Endothelial cell of umbilical vein (primary cell): ENCODE results near the gene SRPK2. TPM values are rescaled to one million over a fixed set of nuclear protein-coding genes. Genes with fewer than 3 reads are reported as not detected.
"Not testable (repeated sequence)": the region's sequence is repeated elsewhere in the genome, so short reads cannot be mapped to it uniquely, and the experiment has no call there.

Experiments
- BruUV-seq: library from RNA; stranded (reverse); fragments of 400-500 nt; replicated peaks from 2 replicates; lab custom pipeline; 2021; lab: Mats Ljungman, UMichigan
- CTCF ChIA-PET: fragments of 300-600, 350-600 bp; sonication (Branson Sonifier 250); formaldehyde crosslinking; loops from one replicate; lab custom pipeline; 2021; ENCODE audit warnings: antibody characterized with exemption, inconsistent platforms; lab: Charles Lee
- POLR2A ChIA-PET: fragments of 300-600, 350-600 bp; sonication (Branson Sonifier 250); formaldehyde crosslinking; loops from one replicate; lab custom pipeline; 2021; ENCODE audit warnings: antibody characterized with exemption, inconsistent platforms; lab: Charles Lee
- DNase-seq: peaks from one replicate; pipeline ENCODE4 v3.0.0-alpha.2; 2011; ENCODE audit warnings: low read depth, low spot score
- FAIRE-seq: peaks from 2 replicates; lab custom pipeline; 2011; peaks lifted over from hg19 to GRCh38; lab: Jason Lieb, UNC
- H2AFZ ChIP-seq: 2 replicates; pipeline ENCODE4 v1.6.0; 2012; ENCODE audit warnings: low read depth, low read length, control low read depth, inconsistent platforms
- H3K27ac ChIP-seq: 2 replicates; pipeline ENCODE4 v1.5.1; 2011; ENCODE audit warnings: low read depth, mild to moderate bottlenecking, control low read depth, low read length, moderate library complexity; ENCODE audit not compliant: insufficient read depth
- H3K27me3 ChIP-seq, 2 experiments: 2 replicates each; pipeline versions ENCODE4 v1.6.0 to v1.6.1; 2011; ENCODE audit warnings: low read length in 2 of 2, mixed read lengths in 1 of 2; ENCODE audit not compliant: control insufficient read depth in 2 of 2, insufficient read depth in 2 of 2
- H3K36me3 ChIP-seq, 2 experiments: 2 replicates in 1 of 2; 3 replicates in 1 of 2; pipeline ENCODE4 v1.5.1; 2011; ENCODE audit warnings: low read length in 2 of 2, mild to moderate bottlenecking in 1 of 2, moderate library complexity in 1 of 2; ENCODE audit not compliant: control insufficient read depth in 2 of 2, insufficient read depth in 2 of 2; ENCODE audit errors: extremely low read depth in 1 of 2
- H3K4me1 ChIP-seq: 3 replicates; pipeline ENCODE4 v1.5.1; 2011; ENCODE audit warnings: mild to moderate bottlenecking, low read length; ENCODE audit not compliant: control insufficient read depth, insufficient read depth; ENCODE audit errors: extremely low read depth
- H3K4me2 ChIP-seq: 2 replicates; pipeline ENCODE4 v1.6.1; 2011; ENCODE audit warnings: low read length, control low read depth, mixed read lengths; ENCODE audit not compliant: insufficient read depth
- H3K4me3 ChIP-seq, 3 experiments: fragments of 200-600 bp in 1 of 3; sonication (generic), shearing (Covaris generic) in 1 of 3; replicated peaks in 1 of 3; 2 replicates each; pipeline ENCODE4 v1.5.1; 2011 to 2016; ENCODE audit warnings: control low read depth in 3 of 3, low read length in 3 of 3, mild to moderate bottlenecking in 2 of 3, inconsistent platforms in 1 of 3, low read depth in 1 of 3, moderate library complexity in 1 of 3; ENCODE audit not compliant: insufficient read depth in 1 of 3
- H3K79me2 ChIP-seq: 2 replicates; pipeline ENCODE4 v1.6.0; 2012; ENCODE audit warnings: low read length, inconsistent platforms; ENCODE audit not compliant: control insufficient read depth, insufficient read depth
- H3K9ac ChIP-seq: replicated peaks from 2 replicates; pipeline ENCODE3; 2011; ENCODE audit warnings: low read length, control low read depth; ENCODE audit not compliant: insufficient read depth; ENCODE audit errors: extremely low read depth
- H3K9me1 ChIP-seq: replicated peaks from 3 replicates; pipeline ENCODE4 v1.6.0; 2011; ENCODE audit warnings: mild to moderate bottlenecking, low read length; ENCODE audit not compliant: control insufficient read depth, insufficient read depth; ENCODE audit errors: extremely low read depth
- H3K9me3 ChIP-seq: replicated peaks from 2 replicates; pipeline ENCODE4 v1.5.1; 2012; ENCODE audit warnings: low read length, inconsistent platforms; ENCODE audit not compliant: control insufficient read depth, insufficient read depth
- H4K20me1 ChIP-seq: replicated peaks from 2 replicates; pipeline ENCODE3; 2011; ENCODE audit warnings: mild to moderate bottlenecking, low read length; ENCODE audit not compliant: control insufficient read depth, insufficient read depth; ENCODE audit errors: extremely low read depth
- CTCF ChIP-seq, 2 donors: IDR thresholded peaks; 1 replicate in 1 of 2; 2 replicates in 1 of 2; pipeline ENCODE4 v1.5.1; 2011; ENCODE audit warnings: low read length in 2 of 2, mild to moderate bottlenecking in 2 of 2, moderate library complexity in 2 of 2, control low read depth in 1 of 2, inconsistent platforms in 1 of 2, low read depth in 1 of 2; ENCODE audit not compliant: insufficient read depth in 1 of 2; ENCODE audit errors: extremely low read depth in 1 of 2
- EZH2 ChIP-seq: IDR thresholded peaks from 2 replicates; pipeline ENCODE4 v1.6.1; 2012; ENCODE audit warnings: borderline replicate concordance, low read depth, mild to moderate bottlenecking, moderate library complexity, low read length, inconsistent platforms; ENCODE audit not compliant: severe bottlenecking
- FOS ChIP-seq: IDR thresholded peaks from 2 replicates; pipeline ENCODE4 v1.6.1; 2011; ENCODE audit warnings: mild to moderate bottlenecking, low read length, moderate library complexity, borderline replicate concordance; ENCODE audit not compliant: insufficient read depth
- GATA2 ChIP-seq: IDR thresholded peaks from 2 replicates; pipeline ENCODE4 v1.7.0; 2011; ENCODE audit warnings: low read depth, mild to moderate bottlenecking, moderate library complexity, mixed read lengths, low read length; ENCODE audit not compliant: insufficient read length, insufficient read depth
- JUN ChIP-seq: IDR thresholded peaks from 2 replicates; pipeline ENCODE4 v1.6.1; 2011; ENCODE audit warnings: borderline replicate concordance, low read depth; ENCODE audit not compliant: insufficient read length, insufficient read depth
- MAX ChIP-seq: IDR thresholded peaks from 2 replicates; pipeline ENCODE4 v1.6.1; 2011; ENCODE audit not compliant: insufficient read depth, insufficient read length
- MYC ChIP-seq: IDR thresholded peaks from one replicate; pipeline ENCODE4 v1.6.1; 2011; ENCODE audit warnings: mild to moderate bottlenecking, low read depth, low read length
- POLR2A ChIP-seq: IDR thresholded peaks from 2 replicates; pipeline ENCODE4 v1.6.1; 2012; ENCODE audit warnings: low read depth, mild to moderate bottlenecking, control low read depth, low read length
- POLR2AphosphoS5 ChIP-seq: IDR thresholded peaks from 2 replicates; pipeline ENCODE4 v1.6.1; 2012; ENCODE audit warnings: low read depth, mild to moderate bottlenecking, control low read depth, low read length, moderate library complexity; ENCODE audit not compliant: insufficient read depth
- dilution Hi-C: fragments of 300-500 bp; cut with MboI; formaldehyde crosslinking; loops from one replicate; pipeline ENCODE4 v1.15.0; 2019; ENCODE audit warnings: low sequenced_read_pairs; ENCODE audit not compliant: extremely low pct_ligation_motif_present
- intact Hi-C: fragments of 100-400 bp; cut with micrococcal nuclease; formaldehyde crosslinking; loops from one replicate; pipeline ENCODE4 v1.10.0; 2022
- polyA plus RNA-seq, 4 experiments: library from polyadenylated mRNA; depleted of rRNA in 3 of 4; stranded (reverse) in 3 of 4; unstranded in 1 of 4; fragments of >200 nt; gene quantifications; 2 replicates each; pipeline versions ENCODE4 v1.2.1 to v1.2.3, GENCODE V29; 2011 to 2012; ENCODE audit warnings: missing spikeins in 1 of 4
- total RNA-seq: library from RNA; stranded (reverse); gene quantifications from 2 replicates; pipeline ENCODE4 v1.2.3, GENCODE V29; 2021

SRPK2 gene
- total and polyA plus RNA-seq, 2 donors (not counting 3 experiments of a cell fraction or from before 2014, with no cell fraction given) = 13.4 to 55.2 TPM

GRCh38 chr7:105294482-105294881 lies 94.2 kb downstream of the SRPK2 start:
- peaks cover 55% of the 10 kb centered on the region for H3K79me2 ChIP-seq
- H2AFZ ChIP-seq, intact Hi-C loops, BruUV-seq, FAIRE-seq, DNase-seq, H3K4me2 ChIP-seq, H3K4me3 ChIP-seq, H3K27ac ChIP-seq, POLR2A ChIA-PET, H4K20me1 ChIP-seq, H3K4me1 ChIP-seq, H3K9me3 ChIP-seq, H3K9me1 ChIP-seq, H3K27me3 ChIP-seq, dilution Hi-C loops, H3K9ac ChIP-seq, H3K36me3 ChIP-seq: not testable (repeated sequence)
- CTCF ChIA-PET = interaction anchor here (0.6 kb wide), 1 partner anchor 13 kb away, joined by 3 read pairs; no protein-coding TSS in a partner anchor

- TF ChIP-seq CTCF (IDR thresholded peaks at IDR 0.05; ENCODE audit: extremely low read depth in 1 of 2, insufficient read depth in 1 of 2, low read depth in 1 of 2, low read length in 2 of 2) (no peak), JUN (no peak), POLR2A (no peak), MAX (no peak), GATA2 (no peak), FOS (no peak), EZH2 (no peak), POLR2AphosphoS5 (no peak), MYC (no peak)
- Histone ChIP-seq H2AFZ (no peak overlapping the region), H3K27ac (no peak overlapping the region), H3K9me1 (no peaks in the 10 kb centered on the region), H3K4me1 (no peaks in the 10 kb centered on the region), H3K4me2 (no peak overlapping the region), H3K9me3 (no peaks in the 10 kb centered on the region), H3K36me3 (no peaks in the 10 kb centered on the region), H4K20me1 (peaks cover 2% of the 10 kb centered on the region), H3K79me2 (peaks cover 40% of the 10 kb centered on the region), H3K4me3 (no peak overlapping the region), H3K27me3 (no peaks in the 10 kb centered on the region), H3K9ac (no peak overlapping the region)
- ChIA-PET CTCF (no interaction called here), POLR2A (no interaction called here)
- intact Hi-C loops = no loop called here
- dilution Hi-C loops = no loop called here
- FAIRE-seq = peak; percentile 62
- no TSS peak for BruUV-seq
- DNase-seq = no peak
Observed at GRCh38 chr7:105289704-105290103, 99.0 kb downstream of the SRPK2 start.
